IMR-90 (cell line): ENCODE data around the gene KIAA1614.

Experiments used
- BHLHE40 ChIP-seq: fragments of 150-350 bp; IDR thresholded peaks from 2 replicates; pipeline ENCODE4 v1.6.1; 2016; ENCODE audit warnings: mild to moderate bottlenecking, low read depth, low read length
- CHD1 ChIP-seq: IDR thresholded peaks from 2 replicates; pipeline ENCODE4 v1.6.1; 2012; ENCODE audit warnings: low read depth, low read length, improper control_type of control experiment
- CTCF ChIP-seq: conservative IDR thresholded peaks from 2 replicates; pipeline ENCODE4 v1.5.1; 2012; ENCODE audit warnings: mild to moderate bottlenecking, low read depth, low read length, improper control_type of control experiment
- MXI1 ChIP-seq: IDR thresholded peaks from 2 replicates; pipeline ENCODE4 v1.6.1; 2012; ENCODE audit warnings: low read depth, mild to moderate bottlenecking, low read length, moderate library complexity, borderline replicate concordance
- SMC3 ChIP-seq: fragments of 150-350 bp; IDR thresholded peaks from 2 replicates; pipeline ENCODE4 v1.6.1; 2016; ENCODE audit warnings: low read depth, mild to moderate bottlenecking, antibody characterized with exemption, low read length, moderate library complexity

- no peak for TF ChIP-seq CTCF
- TF ChIP-seq MXI1 = no peak
- TF ChIP-seq CHD1 = no peak
- TF ChIP-seq SMC3 = no peak
- no peak for TF ChIP-seq BHLHE40
Measured at GRCh38 chr1:180912211-180912800, 391 bp upstream of the KIAA1614 start.
